Lower leg skin (tissue), 4 donors: ENCODE measurements around the gene A2M. TPM values are rescaled to one million over a fixed set of nuclear protein-coding genes. Genes with fewer than 3 reads are reported as not detected.

ENCODE experiments used
- DNase-seq, 2 donors: peaks; one replicate each; pipeline ENCODE4 v3.0.0-alpha.2; 2019; ENCODE audit warnings: low spot score in 2 of 2
- H3K4me3 ChIP-seq: fragments of 200-600 bp; sonication (generic); 2 replicates; pipeline ENCODE4 v1.5.1; 2017; ENCODE audit warnings: mild to moderate bottlenecking, low read depth; ENCODE audit not compliant: poor library complexity, severe bottlenecking
- POLR2A ChIP-seq, 2 donors: fragments of 450-650 bp; IDR thresholded peaks; one replicate each; pipeline ENCODE4 v1.6.1; 2016 to 2017; ENCODE audit warnings: antibody characterized with exemption in 2 of 2, mild to moderate bottlenecking in 1 of 2, moderate library complexity in 1 of 2
- WGBS, 2 donors: methylation state at CpG; one replicate each; pipeline ENCODE4 v1.1.5; 2018; 5-methylcytosine and 5-hydroxymethylcytosine counted together
- intact Hi-C: fragments of 100-400 bp; cut with DNase I; formaldehyde crosslinking; loops from one replicate; pipeline ENCODE4 v1.15.0; 2023; ENCODE audit warnings: low total_unique reads
- total RNA-seq, 4 donors: library from RNA; depleted of rRNA; stranded (reverse); fragments of >200 nt; gene quantifications; one replicate each; pipeline ENCODE4 v1.1.0, GENCODE V29; 2016
- TF ChIP-seq, protein P1 (sequence below), 3 donors: fragments of 450-650 bp; IDR thresholded peaks; one replicate each; pipeline ENCODE4 v1.5.1; 2016; ENCODE audit warnings: antibody characterized with exemption in 3 of 3, mild to moderate bottlenecking in 3 of 3, moderate library complexity in 2 of 3

Gene A2M
- total RNA-seq, 4 donors from 2014 or later = 32.9 to 123 (median 49.6) TPM

DNA sequence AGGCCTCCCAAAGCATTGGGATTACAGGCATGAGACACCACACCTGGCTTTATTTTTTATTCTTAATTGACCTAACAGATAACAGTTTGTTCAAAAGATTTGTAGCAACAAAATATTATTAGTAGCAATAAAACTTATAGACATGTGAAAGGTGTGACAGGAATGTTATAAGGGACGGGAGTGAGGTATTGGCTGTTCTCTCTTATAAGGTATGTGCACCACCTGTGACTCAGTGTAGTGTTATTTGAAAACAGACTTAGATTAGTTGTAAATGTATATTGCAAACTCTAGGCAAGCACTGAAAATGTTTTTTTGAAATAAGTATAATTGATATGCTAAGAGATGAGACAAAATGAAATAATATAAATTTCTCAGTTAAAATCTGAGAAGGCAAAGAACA lies 68.6 kb downstream of the A2M start:
- DNase-seq = no peak
- intact Hi-C loops = no loop called here
- no peak overlapping the region for H3K4me3 ChIP-seq
- WGBS, 2 donors = 64 to 65% methylated on average over 1 of the region's 1 CpG
- TF ChIP-seq, protein P1, sequence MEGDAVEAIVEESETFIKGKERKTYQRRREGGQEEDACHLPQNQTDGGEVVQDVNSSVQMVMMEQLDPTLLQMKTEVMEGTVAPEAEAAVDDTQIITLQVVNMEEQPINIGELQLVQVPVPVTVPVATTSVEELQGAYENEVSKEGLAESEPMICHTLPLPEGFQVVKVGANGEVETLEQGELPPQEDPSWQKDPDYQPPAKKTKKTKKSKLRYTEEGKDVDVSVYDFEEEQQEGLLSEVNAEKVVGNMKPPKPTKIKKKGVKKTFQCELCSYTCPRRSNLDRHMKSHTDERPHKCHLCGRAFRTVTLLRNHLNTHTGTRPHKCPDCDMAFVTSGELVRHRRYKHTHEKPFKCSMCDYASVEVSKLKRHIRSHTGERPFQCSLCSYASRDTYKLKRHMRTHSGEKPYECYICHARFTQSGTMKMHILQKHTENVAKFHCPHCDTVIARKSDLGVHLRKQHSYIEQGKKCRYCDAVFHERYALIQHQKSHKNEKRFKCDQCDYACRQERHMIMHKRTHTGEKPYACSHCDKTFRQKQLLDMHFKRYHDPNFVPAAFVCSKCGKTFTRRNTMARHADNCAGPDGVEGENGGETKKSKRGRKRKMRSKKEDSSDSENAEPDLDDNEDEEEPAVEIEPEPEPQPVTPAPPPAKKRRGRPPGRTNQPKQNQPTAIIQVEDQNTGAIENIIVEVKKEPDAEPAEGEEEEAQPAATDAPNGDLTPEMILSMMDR (IDR thresholded peaks at IDR 0.05) = no peak
- TF ChIP-seq POLR2A (IDR thresholded peaks at IDR 0.05) = no peak

DNA sequence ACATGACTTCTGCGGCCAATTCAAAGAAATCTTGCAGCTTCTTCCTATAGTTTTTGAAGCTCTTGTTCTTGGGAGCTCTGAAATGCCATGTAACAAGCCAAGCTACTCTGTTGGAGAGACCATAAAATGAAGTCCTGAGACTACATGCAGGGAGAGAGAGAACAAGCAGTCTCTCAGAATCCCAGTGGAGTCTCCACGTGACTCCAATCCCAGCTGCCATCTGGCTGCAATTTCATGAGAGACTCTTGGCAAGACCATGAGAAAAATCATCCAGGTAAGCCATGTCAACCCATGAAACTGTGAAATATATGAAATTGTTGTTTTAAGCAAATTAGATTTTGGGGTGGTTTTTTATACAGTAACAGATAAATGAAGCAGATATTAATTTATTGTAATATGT lies 72.0 kb downstream of the A2M start:
- no peak for DNase-seq
- WGBS, 2 donors = 71 to 75% methylated on average over 2 of the region's 2 CpGs
- H3K4me3 ChIP-seq = no peak overlapping the region
- TF ChIP-seq, protein P1 (IDR thresholded peaks at IDR 0.05) = no peak
- TF ChIP-seq POLR2A (IDR thresholded peaks at IDR 0.05) = no peak
- intact Hi-C loops = no loop called here

DNA sequence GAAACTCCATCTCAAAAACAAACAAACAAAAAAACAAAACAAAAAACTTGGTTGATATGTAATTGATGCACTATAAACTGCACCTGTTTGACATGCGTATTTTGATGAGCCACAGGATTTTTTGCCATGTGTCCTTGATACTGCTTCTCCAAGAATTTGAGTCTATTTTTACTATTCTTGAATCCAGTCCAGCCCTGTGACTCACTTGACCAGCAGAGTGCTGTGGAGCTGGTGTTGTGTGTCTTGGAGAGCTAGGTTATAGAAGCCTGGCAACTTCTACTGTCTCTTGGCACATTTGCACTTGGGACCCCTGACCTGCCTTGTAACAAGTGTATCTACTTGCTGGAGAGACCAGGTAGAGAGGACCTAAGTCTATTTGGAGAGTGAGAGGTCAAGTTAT lies 74.4 kb downstream of the A2M start:
- TF ChIP-seq POLR2A (IDR thresholded peaks at IDR 0.05) = no peak
- TF ChIP-seq, protein P1 (IDR thresholded peaks at IDR 0.05) = no peak
- 48 to 56% methylated on average over 1 of the region's 1 CpG for WGBS, 2 donors
- no peak overlapping the region for H3K4me3 ChIP-seq
- intact Hi-C loops = no loop called here
- no peak for DNase-seq

DNA sequence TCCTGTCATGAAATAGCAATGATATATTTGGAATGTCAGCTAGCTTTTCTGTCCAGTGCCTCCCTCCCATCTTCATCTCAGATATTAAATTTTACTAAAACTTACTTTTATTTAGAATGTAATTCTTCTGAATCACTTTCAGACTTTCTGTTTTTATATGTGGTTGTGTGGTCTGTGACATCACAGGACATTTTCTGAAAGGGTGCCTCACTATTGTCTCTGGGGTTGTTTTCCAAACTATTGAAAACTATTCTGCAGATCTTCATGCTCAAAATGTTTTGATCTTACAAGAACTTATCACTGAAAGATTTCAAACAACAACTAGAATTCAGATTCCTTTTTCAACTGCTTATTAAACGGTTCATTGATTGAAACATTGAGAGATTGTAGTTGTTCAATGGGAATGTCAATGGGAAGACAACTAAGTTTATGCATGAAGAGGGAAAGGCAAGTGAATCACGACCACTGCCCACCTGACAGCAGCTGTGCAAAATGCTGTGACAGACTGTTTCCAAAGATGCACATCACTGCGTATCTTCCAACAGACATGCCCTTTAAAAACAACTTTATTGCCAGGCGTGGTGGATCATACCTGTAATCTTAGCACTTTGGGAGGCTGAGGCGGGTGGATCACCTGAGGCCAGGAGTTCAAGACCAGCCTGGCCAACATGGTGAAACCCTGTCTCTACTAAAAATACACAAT lies 75.1 kb downstream of the A2M start:
- intact Hi-C loops = no loop called here
- no peak for TF ChIP-seq POLR2A (IDR thresholded peaks at IDR 0.05)
- TF ChIP-seq, protein P1 (IDR thresholded peaks at IDR 0.05) = no peak
- no peak for DNase-seq
- WGBS, 2 donors = 81% methylated on average over 5 of the region's 5 CpGs
- H3K4me3 ChIP-seq = no peak overlapping the region

DNA sequence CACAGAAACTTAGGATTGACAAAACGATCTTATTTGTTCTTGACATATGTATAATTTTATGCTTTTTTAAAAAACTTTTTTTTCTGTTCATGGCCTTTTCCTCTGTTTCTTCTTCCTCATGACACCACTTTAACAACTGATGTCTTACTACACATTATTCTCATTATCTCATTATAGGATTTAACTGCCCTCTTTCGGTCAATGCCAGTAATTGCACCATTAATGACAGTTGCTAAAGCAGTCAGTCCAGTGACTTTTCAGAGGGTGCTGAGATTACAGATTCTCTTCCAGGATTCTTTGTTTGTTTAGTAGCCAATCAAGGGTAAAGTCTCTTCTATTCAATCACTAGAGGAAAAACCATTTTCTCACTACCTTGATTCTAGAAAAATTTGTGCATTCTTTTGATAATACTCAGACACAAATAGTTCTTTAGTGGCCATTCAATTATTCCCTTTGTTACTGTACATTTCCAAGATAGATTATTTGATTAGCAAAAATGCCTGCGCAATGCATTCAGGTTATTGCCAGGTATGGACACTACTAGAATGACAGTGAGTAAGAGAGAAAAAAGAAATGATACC lies 76.2 kb downstream of the A2M start:
- no peak for DNase-seq

More for the DNA sequence above, 76.2 kb downstream of the A2M start:
- TF ChIP-seq, protein P1 (IDR thresholded peaks at IDR 0.05) = no peak
- no peak for TF ChIP-seq POLR2A (IDR thresholded peaks at IDR 0.05)
- intact Hi-C loops = no loop called here
- H3K4me3 ChIP-seq = no peak overlapping the region
- WGBS, 2 donors = 12 to 15% methylated on average over 3 of the region's 3 CpGs
